Liver (tissue), 9 donors: ENCODE measurements around the gene HAAO. TPM values are rescaled to one million over a fixed set of nuclear protein-coding genes. Genes with fewer than 3 reads are reported as not detected.

Source experiments
- DNase-seq: peaks from one replicate; pipeline ENCODE4 v3.0.0-alpha.2; 2017; ENCODE audit warnings: low spot score
- H3K27ac ChIP-seq, 2 donors: one replicate each; pipeline ENCODE4 v1.7.0; 2013; ENCODE audit warnings: inconsistent platforms in 2 of 2, low read length in 2 of 2, control low read depth in 1 of 2, low read depth in 1 of 2, mild to moderate bottlenecking in 1 of 2
- H3K27me3 ChIP-seq, 4 donors: one replicate each; pipeline versions ENCODE4 v1.6.1 to v1.7.0; 2013; ENCODE audit warnings: low read length in 3 of 4, inconsistent platforms in 1 of 4, mild to moderate bottlenecking in 1 of 4, moderate library complexity in 1 of 4; ENCODE audit not compliant: control insufficient read depth in 4 of 4, insufficient read depth in 4 of 4
- H3K36me3 ChIP-seq, 4 donors: one replicate each; pipeline versions ENCODE4 v1.6.1 to v1.7.0; 2013; ENCODE audit warnings: low read length in 3 of 4, mild to moderate bottlenecking in 3 of 4, low read depth in 1 of 4, moderate library complexity in 1 of 4; ENCODE audit not compliant: control insufficient read depth in 4 of 4, insufficient read depth in 3 of 4
- H3K4me1 ChIP-seq, 4 donors: one replicate each; pipeline versions ENCODE4 v1.6.1 to v1.7.0; 2013; ENCODE audit warnings: low read length in 3 of 4, mild to moderate bottlenecking in 3 of 4, moderate library complexity in 1 of 4; ENCODE audit not compliant: control insufficient read depth in 4 of 4, insufficient read depth in 4 of 4
- H3K4me3 ChIP-seq, 3 donors: one replicate each; pipeline versions ENCODE4 v1.6.1 to v1.7.0; 2013; ENCODE audit warnings: low read length in 3 of 3, control low read depth in 1 of 3, low read depth in 1 of 3, mild to moderate bottlenecking in 1 of 3
- H3K9ac ChIP-seq, 2 donors: one replicate each; pipeline ENCODE4 v1.7.0; 2013; ENCODE audit warnings: low read length in 2 of 2, mild to moderate bottlenecking in 2 of 2, moderate library complexity in 2 of 2, control low read depth in 1 of 2, low read depth in 1 of 2
- H3K9me3 ChIP-seq, 4 donors: one replicate each; pipeline versions ENCODE4 v1.6.1 to v1.7.0; 2013; ENCODE audit warnings: low read length in 3 of 4; ENCODE audit not compliant: control insufficient read depth in 4 of 4
- ATF3 ChIP-seq: IDR thresholded peaks from 2 replicates; pipeline ENCODE4 v1.6.1; 2016; ENCODE audit warnings: antibody characterized with exemption
- CTCF ChIP-seq: fragments of 150-350 bp; IDR thresholded peaks from 2 replicates; pipeline ENCODE4 v1.5.1; 2017; ENCODE audit warnings: improper control_type of control experiment, low read depth, low read length; ENCODE audit not compliant: missing input control
- EGR1 ChIP-seq, 2 donors: IDR thresholded peaks; 2 replicates each; pipeline ENCODE4 v1.6.1; 2016 to 2018; ENCODE audit warnings: antibody characterized with exemption in 2 of 2, low read depth in 2 of 2
- FOXA1 ChIP-seq: IDR thresholded peaks from 2 replicates; pipeline ENCODE4 v1.6.1; 2016; ENCODE audit warnings: antibody characterized with exemption
- FOXA2 ChIP-seq: IDR thresholded peaks from 2 replicates; pipeline ENCODE4 v1.6.1; 2016; ENCODE audit warnings: antibody characterized with exemption
- GABPA ChIP-seq, 2 donors: IDR thresholded peaks in 1 of 2; conservative IDR thresholded peaks in 1 of 2; 2 replicates each; pipeline ENCODE4 v1.6.1; 2016; ENCODE audit warnings: antibody characterized with exemption in 2 of 2, mild to moderate bottlenecking in 1 of 2, moderate library complexity in 1 of 2
- HNF4A ChIP-seq, 2 donors: conservative IDR thresholded peaks; 2 replicates each; pipeline ENCODE4 v1.6.1; 2016; ENCODE audit warnings: antibody characterized with exemption in 2 of 2, mild to moderate bottlenecking in 2 of 2
- HNF4G ChIP-seq: IDR thresholded peaks from 2 replicates; pipeline ENCODE4 v1.6.1; 2016; ENCODE audit warnings: antibody characterized with exemption
- MAX ChIP-seq: IDR thresholded peaks from 2 replicates; pipeline ENCODE4 v1.6.1; 2016; ENCODE audit warnings: antibody characterized with exemption
- REST ChIP-seq: IDR thresholded peaks from 2 replicates; pipeline ENCODE4 v1.6.1; 2016; ENCODE audit warnings: antibody characterized with exemption, mild to moderate bottlenecking
- RXRA ChIP-seq, 2 donors: IDR thresholded peaks; 2 replicates each; pipeline ENCODE4 v1.6.1; 2017 to 2018; ENCODE audit warnings: antibody characterized with exemption in 2 of 2, mild to moderate bottlenecking in 1 of 2
- SP1 ChIP-seq: IDR thresholded peaks from 2 replicates; pipeline ENCODE4 v1.6.1; 2018; ENCODE audit warnings: antibody characterized with exemption, mild to moderate bottlenecking
- TAF1 ChIP-seq: conservative IDR thresholded peaks from 2 replicates; pipeline ENCODE4 v1.6.1; 2016; ENCODE audit warnings: antibody characterized with exemption, mild to moderate bottlenecking
- YY1 ChIP-seq: IDR thresholded peaks from 2 replicates; pipeline ENCODE4 v1.6.1; 2016; ENCODE audit warnings: antibody characterized with exemption, mild to moderate bottlenecking
- ZBTB33 ChIP-seq: IDR thresholded peaks from 2 replicates; pipeline ENCODE4 v1.6.1; 2016; ENCODE audit warnings: antibody characterized with exemption
- WGBS: extraction: QIAGEN DNeasy Blood & Tissue Kit; methylation state at CpG from one replicate; pipeline ENCODE4 v1.1.7; 2013; 5-methylcytosine and 5-hydroxymethylcytosine counted together
- polyA plus RNA-seq, 2 donors: library from polyadenylated mRNA; stranded (reverse) in 1 of 2; unstranded in 1 of 2; fragments of 200-250 nt in 1 of 2; fragments of >200 nt in 1 of 2; fragmentation: Nextera tagmentation in 1 of 2; extraction: Ambion mirVana in 1 of 2; gene quantifications; one replicate each; pipeline versions ENCODE4 v1.2.1 to v1.2.3, GENCODE V29; 2013 to 2015
- total RNA-seq, 2 donors: library from RNA; depleted of rRNA; stranded (reverse); fragments of >200 nt; gene quantifications; one replicate each; pipeline ENCODE4 v1.2.3, GENCODE V29; 2014
- donor health status: healthy.
- donor health status: healthy.
- donor health status: healthy.
- donor health status: healthy.
- donor health status: healthy.

Gene HAAO
- total and polyA plus RNA-seq, 4 donors = 17.4 to 140 (median 130) TPM

- peak overlapping the region; percentile 64 to 82 for H3K27ac ChIP-seq
- 57% methylated on average over 4 of the region's 4 CpGs for WGBS
- H3K4me1 ChIP-seq = peaks cover 24 to 75% (median 62%) of the 10 kb centered on the region in 4 donors
- H3K9ac ChIP-seq = no peak overlapping the region
- no peaks in the 10 kb centered on the region for H3K9me3 ChIP-seq
- DNase-seq = no peak
- peaks cover 0 to 2% (median 0%) of the 10 kb centered on the region in 4 donors for H3K36me3 ChIP-seq
- no peaks in the 10 kb centered on the region for H3K27me3 ChIP-seq
- TF ChIP-seq TAF1 = no peak
- TF ChIP-seq ATF3 = no peak
- no peak for TF ChIP-seq YY1
- TF ChIP-seq HNF4G = no peak
- no peak for TF ChIP-seq HNF4A (conservative IDR thresholded peaks at IDR 0.05)
- no peak overlapping the region for H3K4me3 ChIP-seq
These were observed 3.5 kb downstream of the HAAO start for GRCh38 chr2:42788882-42789281.

- TF ChIP-seq SP1 (no peak), TAF1 (no peak), HNF4G (no peak), FOXA1 (no peak), REST (no peak), CTCF (no peak), MAX (no peak), HNF4A (conservative IDR thresholded peaks at IDR 0.05) (no peak), GABPA (IDR thresholded peaks at IDR 0.05 in 1 of 2, conservative IDR thresholded peaks at IDR 0.05 in 1 of 2) (no peak), EGR1 (IDR thresholded peaks at IDR 0.05; ENCODE audit: low read depth in 2 of 2) (no peak), YY1 (no peak), FOXA2 (no peak), RXRA (IDR thresholded peaks at IDR 0.05) (no peak), ZBTB33 (no peak)
- no peak for DNase-seq
- H3K4me3 ChIP-seq = no peak overlapping the region
These were observed 3.9 kb downstream of the HAAO start for GRCh38 chr2:42788478-42788793.

More at GRCh38 chr2:42788478-42788793, 3.9 kb downstream of the HAAO start:
- 41% methylated on average over 9 of the region's 9 CpGs for WGBS
- peak overlapping the region; percentile 64 to 82 for H3K27ac ChIP-seq
- peaks cover 0 to 5% (median 0%) of the 10 kb centered on the region in 4 donors for H3K36me3 ChIP-seq
- no peak overlapping the region for H3K9ac ChIP-seq
- H3K4me1 ChIP-seq = peaks cover 24 to 79% (median 65%) of the 10 kb centered on the region in 4 donors
- H3K27me3 ChIP-seq = no peaks in the 10 kb centered on the region
- H3K9me3 ChIP-seq = no peaks in the 10 kb centered on the region
